Measurements from ENCODE around the gene MAPKAP1. TPM values are rescaled to one million over a fixed set of nuclear protein-coding genes. Genes with fewer than 3 reads are reported as not detected.

The MAPKAP1 gene
- total and polyA plus RNA-seq, 2 experiments from 2014 or later = 66.7 to 85.6 TPM

DNA sequence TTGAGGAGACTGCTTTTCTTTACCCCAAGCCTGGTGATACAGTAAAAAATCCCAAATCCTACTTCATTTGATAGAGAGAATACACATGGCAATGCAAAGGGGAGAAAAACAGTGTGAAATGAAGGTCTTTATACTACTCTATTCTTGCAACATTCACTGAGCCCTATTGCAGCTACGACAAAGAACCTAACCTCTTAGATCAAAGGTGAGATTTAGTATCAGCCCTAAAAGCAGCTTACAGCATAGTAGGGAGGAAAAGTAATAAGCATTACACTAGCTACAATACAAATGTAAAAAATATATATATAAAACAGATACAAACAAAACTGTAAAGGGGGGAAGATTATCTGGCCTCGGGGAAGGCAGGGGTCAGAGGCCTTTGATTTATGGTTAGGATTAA, 147.1 kb downstream of the MAPKAP1 start:
- DNase-seq (ENCODE audit: low read depth in 1 of 2, low spot score in 1 of 2) = no peak
- H3K36me3 ChIP-seq = no peaks in the 10 kb centered on the region
- TF ChIP-seq, protein P1, sequence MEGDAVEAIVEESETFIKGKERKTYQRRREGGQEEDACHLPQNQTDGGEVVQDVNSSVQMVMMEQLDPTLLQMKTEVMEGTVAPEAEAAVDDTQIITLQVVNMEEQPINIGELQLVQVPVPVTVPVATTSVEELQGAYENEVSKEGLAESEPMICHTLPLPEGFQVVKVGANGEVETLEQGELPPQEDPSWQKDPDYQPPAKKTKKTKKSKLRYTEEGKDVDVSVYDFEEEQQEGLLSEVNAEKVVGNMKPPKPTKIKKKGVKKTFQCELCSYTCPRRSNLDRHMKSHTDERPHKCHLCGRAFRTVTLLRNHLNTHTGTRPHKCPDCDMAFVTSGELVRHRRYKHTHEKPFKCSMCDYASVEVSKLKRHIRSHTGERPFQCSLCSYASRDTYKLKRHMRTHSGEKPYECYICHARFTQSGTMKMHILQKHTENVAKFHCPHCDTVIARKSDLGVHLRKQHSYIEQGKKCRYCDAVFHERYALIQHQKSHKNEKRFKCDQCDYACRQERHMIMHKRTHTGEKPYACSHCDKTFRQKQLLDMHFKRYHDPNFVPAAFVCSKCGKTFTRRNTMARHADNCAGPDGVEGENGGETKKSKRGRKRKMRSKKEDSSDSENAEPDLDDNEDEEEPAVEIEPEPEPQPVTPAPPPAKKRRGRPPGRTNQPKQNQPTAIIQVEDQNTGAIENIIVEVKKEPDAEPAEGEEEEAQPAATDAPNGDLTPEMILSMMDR (IDR thresholded peaks at IDR 0.05; ENCODE audit: low read depth, low read length) = no peak
- no peaks in the 10 kb centered on the region for H3K9me3 ChIP-seq (ENCODE audit: low read depth)
- H3K4me1 ChIP-seq (ENCODE audit: low read depth) = peaks cover 40% of the 10 kb centered on the region
- peak overlapping the region; percentile 74 for H3K27ac ChIP-seq
- no peak overlapping the region for H3K4me3 ChIP-seq
- H3K27me3 ChIP-seq = no peaks in the 10 kb centered on the region

DNA sequence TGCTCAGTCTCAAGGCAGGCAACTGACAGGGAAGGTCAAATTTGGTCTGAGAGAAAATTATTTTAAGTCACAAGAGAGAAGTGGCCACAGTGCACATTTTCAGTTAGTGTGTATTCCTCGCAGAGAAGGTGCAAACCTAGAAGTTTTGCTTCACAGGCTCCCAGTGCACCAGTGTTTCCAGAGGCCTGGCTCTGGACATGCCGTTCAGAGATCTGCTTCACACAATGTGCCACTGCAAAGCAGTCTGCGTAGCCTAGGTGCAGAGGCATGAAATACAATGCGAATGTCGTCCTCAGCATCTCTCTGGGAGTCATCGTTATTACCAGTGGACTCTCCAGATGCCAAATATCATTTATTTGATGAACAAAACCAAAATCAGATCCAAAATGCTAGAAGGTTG, 147.8 kb downstream of the MAPKAP1 start:
- TF ChIP-seq, protein P1 (IDR thresholded peaks at IDR 0.05; ENCODE audit: low read depth, low read length) = no peak
- H3K27ac ChIP-seq = peak overlapping the region; percentile 74
- H3K4me3 ChIP-seq = no peak overlapping the region
- peaks cover 34% of the 10 kb centered on the region for H3K4me1 ChIP-seq (ENCODE audit: low read depth)
- no peaks in the 10 kb centered on the region for H3K36me3 ChIP-seq
- DNase-seq (ENCODE audit: low read depth in 1 of 2, low spot score in 1 of 2) = no peak
- no peaks in the 10 kb centered on the region for H3K9me3 ChIP-seq (ENCODE audit: low read depth)
- no peaks in the 10 kb centered on the region for H3K27me3 ChIP-seq

DNA sequence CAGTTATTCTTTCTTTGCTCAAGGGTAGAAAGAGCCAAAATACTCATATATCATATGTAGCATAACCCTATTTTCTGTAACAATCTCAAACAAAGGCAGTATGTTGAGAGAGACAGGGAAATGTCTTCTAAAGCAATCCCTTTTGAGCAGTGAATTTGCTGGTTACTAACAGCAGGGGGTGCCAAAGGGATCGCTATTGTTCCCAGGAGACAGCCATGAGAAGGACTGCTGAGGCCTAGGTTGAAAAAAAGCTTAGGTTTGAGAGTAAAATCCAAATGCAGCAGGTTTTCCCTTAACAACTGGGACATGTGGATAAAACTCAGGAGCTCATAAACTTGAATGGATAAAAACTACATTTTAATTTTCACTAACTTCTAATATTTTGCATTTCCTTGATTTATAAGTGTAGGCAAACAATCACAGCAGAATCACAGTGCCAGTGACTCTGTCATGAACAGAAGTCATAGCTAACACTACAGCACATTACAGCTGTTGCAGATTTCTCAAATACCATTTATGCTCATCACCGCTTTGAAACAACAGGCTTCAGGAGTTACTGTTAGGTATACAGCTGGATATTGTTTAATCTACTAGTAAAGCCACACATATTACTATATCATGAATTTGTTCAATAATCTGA, 148.4 kb downstream of the MAPKAP1 start:
- Histone ChIP-seq H3K9me3 (ENCODE audit: low read depth) (no peaks in the 10 kb centered on the region), H3K36me3 (no peaks in the 10 kb centered on the region), H3K4me3 (no peak overlapping the region), H3K27me3 (no peaks in the 10 kb centered on the region), H3K4me1 (ENCODE audit: low read depth) (peaks cover 34% of the 10 kb centered on the region), H3K27ac (peak overlapping the region; percentile 74)
- peak; percentile 80 to 88 for DNase-seq (ENCODE audit: low read depth in 1 of 2, low spot score in 1 of 2)
- TF ChIP-seq, protein P1 (IDR thresholded peaks at IDR 0.05; ENCODE audit: low read depth, low read length) = peak; percentile 86

DNA sequence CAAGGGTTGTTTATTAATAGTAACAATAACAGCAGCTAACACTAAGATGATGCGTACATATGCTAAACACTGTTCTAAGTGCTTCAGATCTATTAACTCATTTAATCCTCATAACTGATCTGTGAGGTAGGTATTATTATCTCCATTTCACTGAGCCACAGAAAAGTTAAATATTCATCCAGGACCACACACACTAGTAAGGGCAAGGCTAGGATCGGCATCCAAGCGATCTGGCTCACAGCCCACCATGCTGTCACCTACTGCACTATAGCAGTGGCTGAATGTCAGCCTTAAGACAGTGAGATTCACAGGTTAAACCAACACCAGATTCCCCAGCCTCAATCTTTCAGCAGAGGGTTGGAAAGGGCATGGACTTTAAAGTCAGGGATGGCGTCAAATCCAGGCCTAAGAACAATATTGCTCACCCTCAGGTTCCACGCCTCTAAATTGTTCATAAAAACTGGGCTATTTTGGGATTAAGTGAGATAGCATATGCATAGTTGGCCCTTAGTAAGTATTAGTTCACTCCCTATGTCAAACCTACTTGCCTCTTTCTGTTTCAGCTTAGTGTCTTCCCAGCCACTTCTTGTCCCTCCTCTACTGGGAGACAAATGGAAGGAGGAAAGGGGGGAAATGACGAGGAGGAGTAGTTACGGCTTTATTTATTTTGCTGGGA, 150.8 kb downstream of the MAPKAP1 start:
- H3K27ac ChIP-seq = peak overlapping the region; percentile 64

DNA sequence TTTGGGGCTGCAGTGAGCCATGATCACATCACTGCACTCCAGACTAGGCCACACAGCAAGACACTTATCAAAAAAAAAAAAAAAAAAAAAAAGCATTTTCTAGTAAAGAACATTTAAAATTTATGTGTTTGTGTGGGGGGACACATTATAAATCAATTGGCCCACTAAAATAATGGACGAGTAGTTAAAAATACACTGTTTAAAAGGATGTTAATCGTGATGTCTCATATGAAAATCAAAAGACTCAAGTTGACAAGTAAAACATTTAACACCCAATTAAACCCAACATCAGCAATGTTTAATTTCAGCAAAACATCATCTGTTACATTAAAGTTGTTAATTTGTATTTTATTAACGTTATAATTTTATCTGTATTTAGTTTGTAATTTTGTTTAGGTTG, 152.3 kb downstream of the MAPKAP1 start:
- no peak for DNase-seq (ENCODE audit: low read depth in 1 of 2, low spot score in 1 of 2)
- no peaks in the 10 kb centered on the region for H3K9me3 ChIP-seq (ENCODE audit: low read depth)
- TF ChIP-seq, protein P1 (IDR thresholded peaks at IDR 0.05; ENCODE audit: low read depth, low read length) = no peak

More for the DNA sequence above, 150.8 kb downstream of the MAPKAP1 start:
- Histone ChIP-seq H3K4me3 (no peak overlapping the region), H3K9me3 (ENCODE audit: low read depth) (no peaks in the 10 kb centered on the region), H3K4me1 (ENCODE audit: low read depth) (peaks cover 44% of the 10 kb centered on the region), H3K36me3 (no peaks in the 10 kb centered on the region), H3K27me3 (no peaks in the 10 kb centered on the region)
- DNase-seq (ENCODE audit: low read depth in 1 of 2, low spot score in 1 of 2) = no peak
- TF ChIP-seq, protein P1 (IDR thresholded peaks at IDR 0.05; ENCODE audit: low read depth, low read length) = no peak

More for the DNA sequence above, 152.3 kb downstream of the MAPKAP1 start:
- H3K36me3 ChIP-seq = no peaks in the 10 kb centered on the region
- H3K4me3 ChIP-seq = no peak overlapping the region
- H3K4me1 ChIP-seq (ENCODE audit: low read depth) = peaks cover 59% of the 10 kb centered on the region
- H3K27ac ChIP-seq = peak overlapping the region; percentile 64
- no peaks in the 10 kb centered on the region for H3K27me3 ChIP-seq

Measured in cardiac muscle cell (in vitro differentiated cells and primary cell).